PC-9 (cell line): ENCODE data around the gene CDK17.

Experiments
- CTCF ChIP-seq: fragments of 200-600 bp; sonication (generic); conservative IDR thresholded peaks from 2 replicates; pipeline ENCODE4 v1.6.1; 2017; ENCODE audit warnings: mixed run types, antibody characterized with exemption, mild to moderate bottlenecking, moderate library complexity
- EZH2 ChIP-seq: fragments of 200-600 bp; sonication (generic); IDR thresholded peaks from 2 replicates; pipeline ENCODE4 v1.8.0; 2017; ENCODE audit warnings: antibody characterized with exemption, low read depth

- TF ChIP-seq EZH2 (no peak), CTCF (no peak)
Measured at GRCh38 chr12:96408993-96409392, 8.8 kb upstream of the CDK17 start.
